NCI-H510A treated with DMSO at 0.1 percent for 48 hours (cell line): ENCODE results near the gene CEACAM1.
"Not testable (repeated sequence)": the region's sequence is repeated elsewhere in the genome, so short reads cannot be mapped to it uniquely, and the experiment has no call there.

Source experiments
- DNase-seq: peaks from one replicate; lab custom pipeline; 2025; lab: John Stamatoyannopoulos, UW

CEACAM1 gene

DNA sequence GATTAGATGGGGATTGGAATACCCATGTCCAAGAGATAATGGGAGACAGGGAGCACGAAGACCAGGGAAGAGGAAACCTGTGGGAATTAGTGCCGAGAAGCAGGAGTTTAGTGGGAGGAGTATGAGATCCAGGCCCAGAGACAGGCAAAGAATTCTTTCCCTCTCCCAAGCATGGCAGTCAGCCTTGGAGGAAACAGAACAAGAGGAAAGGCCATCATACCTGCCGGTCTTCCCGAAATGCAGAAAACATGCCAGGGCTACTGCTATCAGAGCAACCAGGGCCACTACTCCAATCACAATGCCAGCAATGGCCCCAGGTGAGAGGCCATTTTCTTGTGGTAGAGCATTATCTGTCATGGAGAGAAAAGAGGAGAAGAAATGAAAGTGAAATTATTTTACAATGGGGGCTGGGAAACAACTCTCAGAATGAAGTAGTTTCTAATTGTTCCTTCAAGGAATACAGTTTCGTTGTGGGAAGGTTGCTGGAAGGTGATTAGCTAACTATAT lies 16.1 kb downstream of the CEACAM1 start:
- DNase-seq: no peak

DNA sequence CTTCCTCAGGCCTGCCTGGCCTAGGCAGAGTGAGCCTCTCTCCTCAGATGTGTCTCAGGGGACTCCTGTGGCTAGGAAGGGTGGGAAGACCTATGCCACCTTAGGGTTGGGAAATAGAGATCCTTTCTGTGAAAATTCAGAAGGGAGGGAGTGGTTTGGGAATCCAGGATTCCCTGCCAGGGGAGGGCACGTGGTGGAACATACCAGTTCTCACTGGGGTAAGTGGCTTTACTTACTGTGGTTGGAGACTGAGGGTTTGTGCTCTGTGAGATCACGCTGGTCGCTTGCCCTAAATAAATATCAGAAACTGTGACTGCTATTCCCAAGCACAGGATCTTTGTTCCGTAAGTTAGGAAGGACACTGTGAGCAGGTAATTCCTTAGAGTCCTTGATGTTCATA lies 16.9 kb downstream of the CEACAM1 start:
- DNase-seq: no peak

DNA sequence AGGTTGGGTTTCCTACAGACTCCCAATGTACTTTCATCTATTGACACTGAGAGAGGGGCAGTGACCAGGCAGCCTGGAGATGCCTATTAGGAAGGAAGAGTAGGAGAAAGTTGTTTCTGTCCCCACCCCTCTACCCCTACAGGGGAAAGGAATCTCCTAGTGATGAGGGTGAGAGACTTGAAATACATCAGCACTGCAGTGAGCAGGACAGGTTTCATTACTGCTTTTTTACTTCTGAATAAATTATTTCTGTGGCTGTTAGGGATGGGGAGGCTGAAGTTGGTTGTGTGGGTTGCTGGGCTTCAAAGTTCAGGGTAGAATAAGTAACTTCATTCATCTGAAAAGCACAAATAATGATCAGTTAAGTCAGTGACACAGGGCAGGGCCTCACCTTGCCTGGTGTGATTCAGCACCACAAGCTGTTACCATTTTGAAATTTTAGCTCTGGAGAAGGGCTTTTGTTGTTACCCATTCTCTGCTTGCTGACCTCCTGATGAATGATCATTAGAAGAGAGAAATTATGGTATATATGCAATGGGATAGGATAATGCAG lies 19.3 kb downstream of the CEACAM1 start:
- no peak for DNase-seq

DNA sequence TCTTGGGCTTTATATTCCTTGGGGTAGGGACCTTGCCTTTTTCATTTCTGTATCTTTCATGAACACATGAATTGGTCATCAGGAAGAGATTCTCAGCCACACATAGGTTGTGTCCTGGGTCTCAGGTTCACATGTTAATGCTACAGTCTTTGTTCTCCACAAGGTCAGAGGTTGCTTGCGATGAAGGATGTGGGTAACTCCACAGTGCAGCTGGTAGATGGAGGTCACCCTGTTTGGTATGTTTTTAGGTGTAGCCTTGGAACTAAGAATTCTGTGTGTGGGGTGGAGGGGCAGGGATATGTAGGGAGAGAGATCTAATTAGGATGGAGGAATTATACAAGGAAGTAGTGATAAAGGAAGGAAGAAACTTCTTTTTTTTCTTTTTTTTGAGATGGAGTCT lies 23.2 kb downstream of the CEACAM1 start:
- DNase-seq: no peak

DNA sequence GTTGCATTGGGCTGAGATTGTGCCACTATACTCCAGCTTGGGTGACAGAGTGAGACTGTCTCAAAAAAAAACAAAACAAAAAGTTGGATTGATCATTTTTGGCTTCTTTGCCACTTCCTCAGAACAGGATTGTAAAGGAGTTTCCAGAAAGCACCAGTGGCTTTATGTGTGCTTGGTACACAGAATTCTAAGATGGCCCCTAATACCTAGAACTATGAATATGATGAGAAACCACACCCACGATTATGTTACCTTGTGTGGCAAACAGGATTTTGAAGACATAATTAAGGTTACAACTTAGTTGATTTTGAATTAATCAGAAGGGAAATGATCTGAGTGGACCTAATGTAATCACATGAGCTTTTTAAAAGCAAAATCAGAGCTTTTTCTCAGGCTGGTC lies 26.5 kb downstream of the CEACAM1 start:
- DNase-seq: no peak

- DNase-seq: not testable (repeated sequence)
Measured at GRCh38 chr19:42501243-42501642, 27.0 kb downstream of the CEACAM1 start.

DNA sequence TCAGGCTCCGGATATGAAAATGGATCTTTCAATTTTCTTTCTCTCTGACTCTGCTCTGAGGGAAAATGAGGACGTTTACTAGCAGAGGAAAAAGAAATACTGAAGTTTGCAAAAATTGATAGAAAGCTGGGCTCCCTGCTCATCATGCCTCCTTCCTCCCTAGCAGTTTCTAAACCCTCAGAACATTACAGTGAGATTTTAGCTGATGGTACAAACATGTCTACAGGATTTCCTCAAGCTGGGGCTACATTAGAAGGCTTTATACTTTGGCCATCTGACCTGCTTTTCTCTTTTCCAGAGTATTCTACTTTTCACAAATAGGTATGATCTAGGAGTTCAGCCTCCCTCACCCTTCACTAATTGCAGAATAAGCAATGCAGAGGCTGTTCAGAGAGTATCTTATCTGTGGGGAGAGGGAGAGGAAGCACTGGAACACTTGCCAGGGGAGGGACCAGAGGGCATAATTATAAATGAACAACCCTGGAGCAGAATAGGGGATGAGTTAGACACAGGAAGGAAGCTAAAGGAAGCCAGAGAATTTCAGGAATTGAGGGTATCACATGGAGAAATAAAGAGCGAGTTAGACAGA lies 30.0 kb downstream of the CEACAM1 start:
- DNase-seq: no peak

DNA sequence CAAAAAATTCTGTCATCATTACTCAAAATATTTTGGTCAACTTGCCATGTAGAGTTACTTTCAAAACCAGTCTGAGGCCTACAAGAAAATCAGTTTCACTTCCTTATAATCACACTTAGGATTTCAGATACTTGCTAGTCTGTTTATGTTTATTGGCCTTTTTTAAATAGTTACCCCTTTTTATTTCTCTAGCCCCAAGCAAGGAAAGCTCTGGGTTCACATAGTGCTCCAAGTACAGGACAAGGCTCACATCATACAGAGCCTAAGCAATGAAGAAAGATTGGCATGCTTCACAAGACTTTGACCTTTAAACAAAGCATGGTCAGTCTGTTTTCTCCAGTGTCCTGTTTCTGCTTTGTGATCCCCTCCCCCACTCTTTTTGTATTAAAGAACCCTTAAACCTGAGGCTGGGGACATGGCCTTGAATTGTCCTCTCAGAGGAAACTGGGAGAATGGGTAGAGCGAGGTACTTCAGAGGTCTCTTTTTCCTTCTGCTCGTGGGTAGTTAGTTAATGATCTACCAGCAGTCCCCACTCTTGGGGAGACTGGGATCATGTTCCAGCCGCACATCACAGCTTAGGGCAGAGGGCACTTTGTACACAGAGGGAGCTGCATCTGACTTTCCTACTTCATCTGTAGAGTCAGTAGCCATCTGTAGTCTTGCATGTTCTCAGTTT lies 30.7 kb downstream of the CEACAM1 start:
- no peak for DNase-seq

DNA sequence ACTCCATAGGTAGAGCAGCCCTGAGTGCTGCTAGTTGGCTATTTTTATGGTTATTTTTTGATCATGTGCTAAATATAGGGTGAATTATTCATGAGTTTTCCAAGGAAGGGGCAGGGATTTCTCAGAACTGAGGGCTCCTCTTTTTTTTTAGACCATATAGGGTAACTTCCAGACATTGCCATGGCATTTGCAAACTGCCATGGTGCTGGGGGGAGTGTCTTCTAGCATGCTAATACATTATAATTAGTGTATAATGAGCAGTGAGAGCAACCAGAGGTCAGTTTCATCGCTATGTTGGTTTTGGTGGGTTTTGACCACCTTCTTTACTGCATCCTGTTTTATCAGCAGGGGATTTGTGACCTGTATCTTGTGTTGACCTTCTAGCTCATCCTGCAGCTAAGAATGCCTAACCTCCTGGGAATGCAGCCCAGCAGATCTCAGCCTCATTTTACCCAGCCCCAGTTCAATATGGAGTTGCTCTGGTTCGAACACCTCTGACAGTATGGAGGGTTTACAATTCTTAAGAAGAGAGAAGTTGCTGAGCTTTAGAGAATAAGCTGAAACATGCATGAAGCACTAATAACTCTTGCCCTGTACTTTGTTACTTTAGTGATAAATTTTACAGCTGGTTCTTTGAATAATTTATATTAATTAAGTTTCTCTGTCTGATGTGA lies 31.7 kb downstream of the CEACAM1 start:
- DNase-seq: no peak

DNA sequence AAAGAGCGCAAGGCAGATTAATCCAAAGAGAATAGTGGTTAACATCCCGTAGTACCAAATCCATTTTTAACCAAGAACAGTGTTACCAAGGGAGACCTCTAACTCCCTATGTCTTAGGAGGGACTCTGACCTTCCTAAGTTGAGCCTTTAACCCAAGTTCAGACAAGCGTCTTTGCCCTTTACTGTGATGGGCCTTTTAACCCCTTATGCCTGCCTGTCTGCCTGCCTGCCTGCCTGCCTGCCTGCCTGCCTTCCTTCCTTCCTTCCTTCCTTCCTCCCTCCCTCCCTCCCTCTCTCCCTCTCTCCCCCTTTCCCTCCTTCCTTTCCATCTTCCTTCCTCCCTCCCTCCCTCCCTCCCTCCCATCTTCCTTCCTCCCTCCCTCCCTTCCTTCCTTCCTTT lies 32.6 kb downstream of the CEACAM1 start:
- DNase-seq: no peak

DNA sequence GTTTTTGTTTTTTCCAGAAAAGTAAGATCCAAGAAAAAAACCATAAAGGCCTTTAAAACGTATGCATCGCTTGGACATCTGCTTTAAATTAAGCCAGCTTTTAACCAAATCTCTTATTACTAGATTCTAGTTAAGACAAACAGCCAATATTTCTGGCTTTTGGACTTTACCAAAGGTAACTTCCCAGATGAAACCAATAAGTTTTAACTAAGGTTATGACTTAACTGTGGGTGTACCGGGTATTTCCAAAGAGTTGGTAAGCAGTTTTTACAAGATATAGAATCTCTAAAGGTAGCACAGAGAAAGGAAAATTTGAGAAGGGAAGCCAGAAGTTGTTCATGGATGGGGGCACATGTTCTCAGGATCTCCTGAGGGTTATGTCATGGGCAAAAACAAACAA lies 34.0 kb downstream of the CEACAM1 start:
- no peak for DNase-seq

GRCh38 chr19:42488783-42489521 lies 39.3 kb downstream of the CEACAM1 start:
- DNase-seq: no peak

GRCh38 chr19:42487798-42488178 lies 40.5 kb downstream of the CEACAM1 start:
- no peak for DNase-seq

DNA sequence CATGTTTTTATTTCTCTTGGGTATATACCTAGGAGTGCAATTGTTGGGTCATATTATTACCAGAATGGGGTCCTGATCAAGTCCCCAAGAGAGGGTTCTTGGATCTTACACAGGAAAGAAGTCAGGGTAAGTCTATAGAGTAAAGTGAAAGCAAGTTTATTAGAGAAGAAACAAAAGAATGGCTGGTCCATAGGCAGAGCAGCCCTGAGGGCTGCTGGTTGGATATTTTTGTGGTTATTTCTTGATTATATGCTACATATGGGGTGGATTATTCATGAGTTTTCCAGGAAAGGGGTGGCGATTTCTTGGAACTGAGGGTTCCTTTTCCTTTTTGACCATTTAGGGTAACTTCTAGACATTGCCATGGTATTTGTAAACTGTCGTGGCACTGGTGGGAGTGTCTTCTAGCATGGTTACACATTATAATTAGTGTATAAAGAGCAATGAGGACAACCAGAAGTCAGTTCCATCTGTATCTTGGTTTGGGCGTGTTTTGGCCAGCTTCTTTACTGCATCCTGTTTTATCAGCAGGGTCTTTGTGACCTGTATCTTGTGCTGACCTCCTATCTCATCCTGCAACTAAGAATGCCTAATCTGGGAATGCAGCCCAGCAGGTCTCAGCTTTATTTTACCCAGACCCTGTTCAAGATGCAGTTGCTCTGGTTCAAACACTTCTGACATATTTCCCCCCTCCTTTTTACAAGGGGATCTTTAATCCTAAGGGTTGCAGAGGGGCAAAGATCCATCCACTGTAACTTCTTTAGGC lies 41.1 kb downstream of the CEACAM1 start:
- no peak for DNase-seq

DNA sequence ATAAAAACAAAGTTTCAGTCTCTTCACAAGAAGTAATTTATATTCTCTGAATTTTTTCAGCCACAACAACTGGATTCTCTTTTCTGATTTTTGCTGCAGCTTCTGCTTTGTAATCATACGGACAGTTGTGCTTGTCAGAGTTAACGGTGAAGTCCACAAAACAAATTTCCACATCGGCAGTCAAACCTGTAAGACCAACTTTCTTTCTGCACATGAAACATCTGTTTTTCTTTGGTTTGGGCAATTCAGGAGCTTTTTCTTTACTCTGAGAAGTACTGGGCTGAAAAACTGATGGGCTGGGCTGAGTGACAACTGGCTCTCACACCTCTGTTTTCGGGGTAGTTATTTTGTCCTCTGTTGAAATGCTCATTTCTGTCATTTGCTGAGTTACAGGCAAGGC lies 43.2 kb downstream of the CEACAM1 start:
- DNase-seq: not testable (repeated sequence)

DNA sequence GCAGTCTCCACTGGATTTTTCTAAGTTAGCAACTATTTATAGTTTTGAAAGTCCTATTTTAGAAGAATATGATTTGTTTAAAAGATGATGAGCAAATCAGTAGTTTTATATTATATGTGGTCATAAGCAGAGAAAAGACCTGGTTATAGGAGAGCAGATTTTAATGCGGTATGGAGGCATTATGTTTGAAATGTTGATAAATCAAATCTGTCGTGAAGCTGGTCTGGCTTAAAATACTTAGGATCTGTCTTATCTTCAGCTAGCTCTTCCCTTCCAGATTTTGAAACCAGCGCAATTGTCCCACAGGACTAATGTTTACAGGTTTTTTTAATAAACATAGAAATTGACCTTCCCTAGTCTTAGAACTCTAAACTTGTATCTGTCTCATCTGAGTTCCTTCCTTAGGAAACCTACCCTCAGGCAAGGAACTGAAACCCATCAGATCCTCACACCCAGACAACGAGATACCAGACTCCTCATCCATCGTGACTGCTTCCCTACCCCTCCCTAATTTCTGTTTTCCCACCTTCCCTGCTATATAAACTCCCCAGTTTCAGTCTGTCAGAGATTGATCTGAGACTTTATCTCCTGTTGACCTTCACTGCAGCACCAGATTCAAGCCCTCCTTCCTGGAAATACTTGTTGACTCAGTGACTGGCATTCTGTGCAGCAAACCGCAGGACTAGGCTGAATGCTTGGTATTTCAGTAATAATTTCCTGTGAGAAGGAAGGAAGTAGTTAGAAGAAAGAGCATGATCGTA lies 47.8 kb downstream of the CEACAM1 start:
- no peak for DNase-seq

- DNase-seq: no peak
Measured at GRCh38 chr19:42479736-42480135, 48.5 kb downstream of the CEACAM1 start.

DNA sequence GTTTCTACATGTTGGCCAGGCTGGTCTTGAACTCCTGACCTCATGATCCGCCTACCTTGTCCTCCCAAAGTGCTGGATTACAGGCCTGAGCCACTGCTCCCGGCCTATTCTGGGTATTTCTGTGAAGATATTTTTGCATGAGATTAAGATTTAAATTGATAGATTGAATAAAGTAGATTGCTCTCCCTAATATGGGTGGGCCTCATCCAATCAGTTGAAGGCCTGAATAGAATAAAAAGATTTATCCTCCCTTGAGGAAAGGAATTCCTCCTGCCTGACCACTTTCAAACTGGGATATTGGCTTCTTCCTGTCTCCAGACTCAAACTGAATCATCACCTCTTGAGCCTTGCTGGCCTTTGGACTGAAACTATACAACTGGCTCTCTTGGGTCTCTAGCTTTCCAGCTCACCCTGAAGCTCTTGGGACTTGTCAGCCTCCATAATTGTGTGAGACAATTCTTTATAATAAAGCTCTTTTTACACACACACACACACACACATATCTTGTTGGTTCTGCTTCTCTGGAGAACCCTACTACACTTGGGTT lies 49.4 kb downstream of the CEACAM1 start:
- DNase-seq: no peak

- no peak for DNase-seq
Measured at GRCh38 chr19:42477933-42478332, 50.3 kb downstream of the CEACAM1 start.

DNA sequence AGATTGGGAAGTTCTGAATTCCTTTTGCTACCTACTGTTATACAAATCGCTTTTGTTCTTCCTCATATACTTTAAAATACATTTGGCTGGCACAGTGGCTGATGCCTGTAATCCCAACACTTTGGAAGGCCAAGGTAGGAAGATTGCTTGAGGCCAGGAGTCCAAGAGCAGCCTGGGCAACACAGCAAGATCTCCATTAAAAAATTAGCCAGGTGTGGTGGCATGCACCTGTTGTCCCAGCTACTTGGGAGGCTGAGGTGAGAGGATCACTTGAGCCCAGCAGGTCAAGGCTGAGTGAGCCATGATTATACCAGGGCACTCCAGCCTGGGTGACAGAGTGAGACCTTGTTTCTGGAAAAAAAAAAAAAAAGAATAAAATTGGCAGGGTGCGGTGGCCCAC lies 51.2 kb downstream of the CEACAM1 start:
- no peak for DNase-seq

DNA sequence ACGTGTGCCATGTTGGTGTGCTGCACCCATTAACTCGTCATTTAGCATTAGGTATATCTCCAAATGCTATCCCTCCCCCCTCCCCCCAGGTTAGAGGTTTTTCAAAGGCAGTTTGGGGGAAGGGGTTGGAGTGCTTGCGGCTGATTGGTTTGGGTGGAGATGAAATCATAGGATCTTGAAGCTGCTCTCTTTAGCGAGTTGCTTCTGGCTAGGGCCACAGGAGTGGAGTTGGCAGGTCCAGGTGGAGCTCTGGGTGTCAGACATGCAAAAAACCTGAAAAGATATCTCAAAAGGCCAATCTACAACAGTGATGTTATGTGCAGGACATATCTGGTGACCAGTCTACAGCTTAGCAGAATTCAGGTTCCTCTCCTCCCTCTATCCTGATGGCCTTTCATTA lies 52.9 kb downstream of the CEACAM1 start:
- DNase-seq: no peak
